OCI-LY3 (cell line): Measurements from ENCODE around the gene ENPP1.

Source experiments
- CTCF ChIP-seq: fragments of 200-600, 300-600 bp; sonication (generic); IDR thresholded peaks from 2 replicates; pipeline ENCODE4 v1.5.1; 2014; ENCODE audit warnings: antibody characterized with exemption, low read length, low read depth
- EZH2phosphoT487 ChIP-seq: fragments of 200-600 bp; shearing (Covaris generic); IDR thresholded peaks from 2 replicates; pipeline ENCODE4 v1.6.1; 2018; ENCODE audit warnings: antibody characterized with exemption, mixed run types, low read depth

DNA sequence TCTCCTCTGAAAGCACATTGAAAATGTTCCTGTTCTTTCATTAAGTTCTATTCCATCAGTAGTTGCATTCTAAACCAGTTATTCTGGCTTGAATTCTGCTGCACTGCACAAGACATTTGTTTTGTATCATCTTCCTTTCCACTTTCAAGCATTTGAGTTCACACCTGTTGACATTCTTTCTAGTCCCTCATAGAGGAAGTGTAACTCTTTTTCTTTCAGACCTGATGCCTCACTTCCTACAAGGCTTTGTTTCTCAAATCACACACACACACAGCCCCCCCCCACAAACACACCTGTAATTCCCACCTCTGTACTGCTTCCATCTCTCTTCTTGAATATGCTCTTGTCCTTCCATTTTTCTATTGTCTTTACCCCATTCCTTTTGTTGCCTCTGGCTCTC lies 92.4 kb downstream of the ENPP1 start:
- no peak for TF ChIP-seq CTCF
- no peak for TF ChIP-seq EZH2phosphoT487
